RWPE2 (cell line): Measurements from ENCODE around the gene PQBP1.
"Not testable (repeated sequence)": the region's sequence is repeated elsewhere in the genome, so short reads cannot be mapped to it uniquely, and the experiment has no call there.

Source experiments
- ATAC-seq: fragments of 200-7000 bp; cut with Tn5 transposase; 3 replicates; pipeline ENCODE4 v1.9.1; 2021; ENCODE audit warnings: low read depth
- DNase-seq: peaks from one replicate; pipeline ENCODE4 v3.0.0-alpha.2; 2020; ENCODE audit warnings: low spot score
- H3K27ac ChIP-seq: fragments of 450-650 bp; 2 replicates; pipeline ENCODE4 v1.5.1; 2017; ENCODE audit warnings: mild to moderate bottlenecking; ENCODE audit not compliant: poor library complexity, severe bottlenecking
- H3K27me3 ChIP-seq: fragments of 250-450 bp; sonication (Bioruptor Pico); 2 replicates; pipeline ENCODE4 v1.5.1; 2021; ENCODE audit warnings: mild to moderate bottlenecking, moderate library complexity; ENCODE audit not compliant: insufficient read depth, poor library complexity, severe bottlenecking
- H3K36me3 ChIP-seq: fragments of 250-450 bp; sonication (Bioruptor Pico); 2 replicates; pipeline ENCODE4 v1.5.1; 2020; ENCODE audit warnings: low read depth, mild to moderate bottlenecking, moderate library complexity
- H3K4me1 ChIP-seq: fragments of 250-450 bp; sonication (Bioruptor Pico); 2 replicates; pipeline ENCODE4 v1.5.1; 2021; ENCODE audit warnings: mild to moderate bottlenecking, moderate library complexity; ENCODE audit not compliant: insufficient read depth, poor library complexity, severe bottlenecking
- H3K4me3 ChIP-seq: fragments of 250-450 bp; sonication (Bioruptor Pico); 2 replicates; pipeline ENCODE4 v1.5.1; 2021; ENCODE audit warnings: mild to moderate bottlenecking, moderate library complexity; ENCODE audit not compliant: severe bottlenecking
- H3K9me3 ChIP-seq: fragments of 250-450 bp; sonication (Bioruptor Pico); 2 replicates; pipeline ENCODE4 v1.5.1; 2021; ENCODE audit warnings: mild to moderate bottlenecking, moderate library complexity; ENCODE audit not compliant: severe bottlenecking
- CTCF ChIP-seq: fragments of 450-650 bp; IDR thresholded peaks from one replicate; pipeline ENCODE4 v1.5.1; 2017; ENCODE audit warnings: mild to moderate bottlenecking, moderate library complexity; ENCODE audit not compliant: poor library complexity, severe bottlenecking

The PQBP1 gene

GRCh38 chrX:48897625-48898306 lies at the start of gene PQBP1, which contains the start of gene TIMM17B:
PQBP1 (plus strand) TSS chrX:48897930; CDS start chrX:48898510, 580 bp downstream.
TIMM17B (minus strand) TSS chrX:48897768; CDS start chrX:48897749, 19 bp downstream.
- ATAC-seq (peak; percentile 91), DNase-seq (peak; percentile 90)
- Histone ChIP-seq H3K4me1 (no peaks in the 10 kb centered on the region), H3K27ac (peak within 1 kb of the TSS; percentile 74), H3K4me3 (peak within 1 kb of the TSS; percentile 83), H3K27me3 (no peaks in the 10 kb centered on the region), H3K36me3 (peaks cover 25% of the 10 kb centered on the region), H3K9me3 (no peaks in the 10 kb centered on the region)
- no peak for TF ChIP-seq CTCF

GRCh38 chrX:48848847-48849246 lies 48.9 kb upstream of the PQBP1 start:
- no peak overlapping the region for H3K27ac ChIP-seq
- ATAC-seq, result no peak
- no peak for DNase-seq
- no peak overlapping the region for H3K4me3 ChIP-seq
- no peaks in the 10 kb centered on the region for H3K4me1 ChIP-seq
- no peaks in the 10 kb centered on the region for H3K27me3 ChIP-seq
- no peaks in the 10 kb centered on the region for H3K36me3 ChIP-seq
- no peak for TF ChIP-seq CTCF
- H3K9me3 ChIP-seq, result no peaks in the 10 kb centered on the region

DNA sequence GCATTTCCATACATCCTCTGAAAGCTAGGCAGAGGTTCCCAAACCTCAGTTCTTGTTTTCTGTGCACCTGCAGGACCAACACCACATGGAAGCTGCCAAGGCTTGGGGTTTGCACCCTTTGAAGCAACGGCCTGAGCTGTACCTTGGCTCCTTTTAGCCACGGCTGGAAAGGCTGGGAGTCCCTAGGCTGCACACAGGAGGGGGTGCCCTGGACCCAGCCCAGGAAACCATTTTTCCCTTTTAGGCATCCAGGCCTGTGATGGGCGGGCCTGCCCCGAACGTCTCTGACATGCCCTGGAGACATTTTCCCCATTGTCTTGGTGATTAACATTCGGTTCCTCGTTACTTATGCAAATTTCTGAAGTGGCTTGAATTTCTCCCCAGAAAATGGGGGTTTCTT lies 44.9 kb upstream of the PQBP1 start:
- H3K27me3 ChIP-seq, result no peaks in the 10 kb centered on the region
- no peak for DNase-seq
- H3K4me1 ChIP-seq, result no peaks in the 10 kb centered on the region
- no peaks in the 10 kb centered on the region for H3K9me3 ChIP-seq
- no peak overlapping the region for H3K4me3 ChIP-seq
- no peaks in the 10 kb centered on the region for H3K36me3 ChIP-seq
- no peak overlapping the region for H3K27ac ChIP-seq
- no peak for ATAC-seq
- TF ChIP-seq CTCF, result no peak

DNA sequence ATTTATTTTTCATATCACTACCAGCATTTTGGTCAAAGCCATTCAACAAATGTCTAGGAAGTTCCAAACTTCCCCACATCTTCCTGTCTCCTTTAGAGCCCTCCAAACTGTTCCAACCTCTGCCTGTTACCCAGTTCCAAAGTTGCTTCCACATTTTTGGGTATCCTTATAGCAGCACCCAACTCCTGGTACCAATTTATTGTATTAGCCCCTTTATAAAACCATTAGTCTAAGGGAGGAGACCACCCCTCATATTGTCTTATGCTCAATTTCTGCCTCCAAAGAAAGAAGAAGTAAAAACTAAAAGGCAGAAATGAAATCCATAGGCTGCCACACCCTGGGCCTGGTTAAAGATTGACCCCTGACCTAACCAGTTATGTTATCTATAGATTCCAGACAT lies 44.2 kb upstream of the PQBP1 start:
- not testable (repeated sequence) for ATAC-seq, H3K36me3 ChIP-seq, H3K4me3 ChIP-seq, H3K27ac ChIP-seq, H3K9me3 ChIP-seq, H3K27me3 ChIP-seq, DNase-seq, H3K4me1 ChIP-seq

GRCh38 chrX:48854121-48854804 lies 43.5 kb upstream of the PQBP1 start:
- not testable (repeated sequence) for H3K4me1 ChIP-seq, ATAC-seq, H3K9me3 ChIP-seq, DNase-seq, H3K36me3 ChIP-seq, H3K27me3 ChIP-seq, H3K27ac ChIP-seq, H3K4me3 ChIP-seq
